Measurements from ENCODE around the gene TAF1D. TPM values are rescaled to one million over a fixed set of nuclear protein-coding genes. Genes with fewer than 3 reads are reported as not detected.
A peak's percentile ranks its signal among the peaks of the same experiment; 100 is the strongest.

Gene TAF1D
- total and polyA plus RNA-seq, 4 experiments from 2014 or later, result 17.4 to 199 (median 114) TPM

GRCh38 chr11:93694557-93694956 is 46.7 kb downstream of the TAF1D start:
- Mint-ChIP-seq H3K4me3 (no peak overlapping the region), H3K4me1 (peaks cover 0 to 3% (median 2%) of the 10 kb centered on the region in 4 donors), H3K27ac (peak overlapping the region in 1 of 7 donors; percentile 57), H3K27me3 (no peaks in the 10 kb centered on the region), H3K9me3 (no peaks in the 10 kb centered on the region), H3K36me3 (peaks cover 53 to 64% of the 10 kb centered on the region in 2 donors)
- H3K4me3 ChIP-seq (ENCODE audit: low read length in 2 of 2), result no peak overlapping the region
- ChIA-PET POLR2A (ENCODE audit: partially characterized antibody) (no interaction called here), CTCF (ENCODE audit: partially characterized antibody) (no interaction called here)
- no peak overlapping the region for H3K27ac ChIP-seq (ENCODE audit: low read depth, low read length)
- DNase-seq, result no peak
- intact Hi-C loops (cut with micrococcal nuclease), result no loop called here
- H3K9me3 ChIP-seq (ENCODE audit: control insufficient read depth in 1 of 2, low read length in 2 of 2), result no peaks in the 10 kb centered on the region
- H3K27me3 ChIP-seq (ENCODE audit: insufficient read depth, low read length), result no peaks in the 10 kb centered on the region
- H3K4me1 ChIP-seq (ENCODE audit: insufficient read depth, low read length), result no peaks in the 10 kb centered on the region
- H3K36me3 ChIP-seq (ENCODE audit: insufficient read depth, low read length), result peaks cover 46% of the 10 kb centered on the region

GRCh38 chr11:93694109-93694508 is 47.2 kb downstream of the TAF1D start:
- H3K27ac ChIP-seq (ENCODE audit: low read depth, low read length), result no peak overlapping the region
- Mint-ChIP-seq H3K36me3 (peaks cover 50 to 64% of the 10 kb centered on the region in 2 donors), H3K9me3 (no peaks in the 10 kb centered on the region), H3K4me1 (peaks cover 0 to 2% (median under 1%) of the 10 kb centered on the region in 4 donors), H3K27ac (peak overlapping the region in 1 of 7 donors; percentile 5), H3K27me3 (no peaks in the 10 kb centered on the region), H3K4me3 (no peak overlapping the region)
- H3K9me3 ChIP-seq (ENCODE audit: control insufficient read depth in 1 of 2, low read length in 2 of 2), result no peaks in the 10 kb centered on the region
- H3K4me3 ChIP-seq (ENCODE audit: low read length in 2 of 2), result no peak overlapping the region
- no peak for DNase-seq
- ChIA-PET CTCF (ENCODE audit: partially characterized antibody) (no interaction called here), POLR2A (ENCODE audit: partially characterized antibody) (no interaction called here)
- intact Hi-C loops (cut with micrococcal nuclease), result no loop called here
- H3K4me1 ChIP-seq (ENCODE audit: insufficient read depth, low read length), result no peaks in the 10 kb centered on the region
- peaks cover 46% of the 10 kb centered on the region for H3K36me3 ChIP-seq (ENCODE audit: insufficient read depth, low read length)
- H3K27me3 ChIP-seq (ENCODE audit: insufficient read depth, low read length), result no peaks in the 10 kb centered on the region

GRCh38 chr11:93689240-93689639 is 52.1 kb downstream of the TAF1D start:
- peaks cover 42 to 60% of the 10 kb centered on the region in 2 donors for H3K36me3 Mint-ChIP-seq
- intact Hi-C loops (cut with micrococcal nuclease), result no loop called here
- Histone ChIP-seq H3K9me3 (ENCODE audit: control insufficient read depth in 1 of 2, low read length in 2 of 2) (no peaks in the 10 kb centered on the region), H3K4me1 (ENCODE audit: insufficient read depth, low read length) (no peaks in the 10 kb centered on the region), H3K27me3 (ENCODE audit: insufficient read depth, low read length) (no peaks in the 10 kb centered on the region), H3K27ac (ENCODE audit: low read depth, low read length) (no peak overlapping the region), H3K36me3 (ENCODE audit: insufficient read depth, low read length) (peaks cover 29% of the 10 kb centered on the region), H3K4me3 (ENCODE audit: low read length in 2 of 2) (no peak overlapping the region)
- ChIA-PET CTCF (ENCODE audit: partially characterized antibody) (no interaction called here), POLR2A (ENCODE audit: partially characterized antibody) (no interaction called here)
- H3K9me3 Mint-ChIP-seq, result no peaks in the 10 kb centered on the region
- H3K4me3 Mint-ChIP-seq, result no peak overlapping the region
- no peaks in the 10 kb centered on the region for H3K27me3 Mint-ChIP-seq
- DNase-seq, result no peak
- peaks cover 0 to 4% (median under 1%) of the 10 kb centered on the region in 4 donors for H3K4me1 Mint-ChIP-seq
- peak overlapping the region in 2 of 7 donors; percentile 4 to 38 for H3K27ac Mint-ChIP-seq

DNA sequence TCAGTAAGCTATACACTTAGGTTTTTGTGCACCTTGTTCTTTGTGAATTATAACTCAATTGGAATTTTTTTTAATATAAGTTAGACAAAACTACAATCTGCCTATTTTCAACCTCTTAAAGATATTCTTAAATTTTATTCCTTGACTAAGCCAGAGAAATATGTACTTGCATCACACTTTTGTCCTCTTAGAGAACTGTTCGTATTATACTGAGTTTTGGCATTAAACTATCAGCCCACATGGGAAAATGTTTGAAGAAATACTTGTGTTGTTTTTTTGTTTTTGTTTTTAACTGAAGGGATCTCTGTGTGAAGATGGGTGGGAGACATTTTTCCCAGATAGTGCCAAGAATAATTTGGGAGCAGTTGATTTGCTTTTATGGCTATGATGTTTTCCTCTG is 54.5 kb downstream of the TAF1D start:
- peak overlapping the region in 2 of 7 donors; percentile 14 to 59 for H3K27ac Mint-ChIP-seq
- Histone ChIP-seq H3K4me3 (ENCODE audit: low read length in 2 of 2) (no peak overlapping the region), H3K36me3 (ENCODE audit: insufficient read depth, low read length) (peaks cover 48% of the 10 kb centered on the region), H3K27me3 (ENCODE audit: insufficient read depth, low read length) (no peaks in the 10 kb centered on the region), H3K27ac (ENCODE audit: low read depth, low read length) (no peak overlapping the region), H3K4me1 (ENCODE audit: insufficient read depth, low read length) (no peaks in the 10 kb centered on the region), H3K9me3 (ENCODE audit: control insufficient read depth in 1 of 2, low read length in 2 of 2) (no peaks in the 10 kb centered on the region)
- intact Hi-C loops (cut with micrococcal nuclease), result no loop called here
- no peaks in the 10 kb centered on the region for H3K27me3 Mint-ChIP-seq
- ChIA-PET CTCF (ENCODE audit: partially characterized antibody) (interaction anchor here (0.9 kb wide), 1 partner anchor 34 kb away, joined by 3 read pairs; no protein-coding TSS in a partner anchor), POLR2A (ENCODE audit: partially characterized antibody) (no interaction called here)
- no peak overlapping the region for H3K4me3 Mint-ChIP-seq
- H3K9me3 Mint-ChIP-seq, result no peaks in the 10 kb centered on the region
- no peak for DNase-seq
- H3K4me1 Mint-ChIP-seq, result peaks cover 0 to 5% (median under 1%) of the 10 kb centered on the region in 4 donors
- H3K36me3 Mint-ChIP-seq, result peaks cover 59 to 70% of the 10 kb centered on the region in 2 donors

GRCh38 chr11:93686226-93686625 is 55.1 kb downstream of the TAF1D start:
- POLR2A ChIA-PET (ENCODE audit: partially characterized antibody), result no interaction called here
- H3K4me3 ChIP-seq (ENCODE audit: low read length in 2 of 2), result no peak overlapping the region

More at GRCh38 chr11:93686226-93686625, 55.1 kb downstream of the TAF1D start:
- no peak overlapping the region for H3K27ac ChIP-seq (ENCODE audit: low read depth, low read length)
- H3K27me3 ChIP-seq (ENCODE audit: insufficient read depth, low read length), result no peaks in the 10 kb centered on the region
- intact Hi-C loops (cut with micrococcal nuclease), result no loop called here
- Mint-ChIP-seq H3K4me1 (peaks cover 0 to 5% (median under 1%) of the 10 kb centered on the region in 4 donors), H3K4me3 (no peak overlapping the region), H3K36me3 (peaks cover 57 to 68% of the 10 kb centered on the region in 2 donors), H3K27ac (peak overlapping the region in 1 of 7 donors; percentile 59), H3K9me3 (no peaks in the 10 kb centered on the region), H3K27me3 (no peaks in the 10 kb centered on the region)
- CTCF ChIA-PET (ENCODE audit: partially characterized antibody), result interaction anchor here (0.9 kb wide), 1 partner anchor 34 kb away, joined by 3 read pairs; no protein-coding TSS in a partner anchor
- H3K4me1 ChIP-seq (ENCODE audit: insufficient read depth, low read length), result no peaks in the 10 kb centered on the region
- peaks cover 44% of the 10 kb centered on the region for H3K36me3 ChIP-seq (ENCODE audit: insufficient read depth, low read length)
- no peak for DNase-seq
- no peaks in the 10 kb centered on the region for H3K9me3 ChIP-seq (ENCODE audit: control insufficient read depth in 1 of 2, low read length in 2 of 2)

Small RNAs within 50 kb of the gene (microRNA-seq; reads per million reads assigned to microRNA genes)
- gene MIR1304 (ENCODE audit: borderline microRNAs expressed, borderline number of aligned reads, borderline replicate concordance), result 3.1 reads per million, percentile 13 among the genes with 10 or more reads in this experiment

Other genes starting within 250 kb of the TAF1D start
- gene SMCO4, start 198.1 kb downstream of the TAF1D start, total RNA-seq, result 10 to 100 TPM; 14.5 to 14.7 TPM
- 10 to 100 TPM; 13.1 to 16.2 TPM for gene SMCO4, start 198.1 kb downstream of the TAF1D start, polyA plus RNA-seq
- gene CEP295, start 79.8 kb downstream of the TAF1D start, total RNA-seq, result 10 to 100 TPM; 15.4 to 16.7 TPM
- gene CEP295, start 79.8 kb downstream of the TAF1D start, polyA plus RNA-seq, result 1 to 10 TPM in 1 of 2 donors, under 1 TPM in 1; 0.43 to 2.0 TPM
- 10 to 100 TPM; 31.2 to 36.4 TPM for gene C11orf54, start 177 bp upstream of the TAF1D start, total RNA-seq
- 10 to 100 TPM; 13.0 to 17.4 TPM for gene C11orf54, start 177 bp upstream of the TAF1D start, polyA plus RNA-seq
- gene MED17, start 42.8 kb upstream of the TAF1D start, total RNA-seq, result 10 to 100 TPM; 73.2 to 78.5 TPM
- 10 to 100 TPM; 11.3 to 30.8 TPM for gene MED17, start 42.8 kb upstream of the TAF1D start, polyA plus RNA-seq
- gene VSTM5, start 109.1 kb upstream of the TAF1D start, total RNA-seq, result not detected
- not detected for gene VSTM5, start 109.1 kb upstream of the TAF1D start, polyA plus RNA-seq

All from CD4-positive, alpha-beta memory T cell (primary cell).